ENCODE measurements around the gene SNU13.

The SNU13 gene

DNA sequence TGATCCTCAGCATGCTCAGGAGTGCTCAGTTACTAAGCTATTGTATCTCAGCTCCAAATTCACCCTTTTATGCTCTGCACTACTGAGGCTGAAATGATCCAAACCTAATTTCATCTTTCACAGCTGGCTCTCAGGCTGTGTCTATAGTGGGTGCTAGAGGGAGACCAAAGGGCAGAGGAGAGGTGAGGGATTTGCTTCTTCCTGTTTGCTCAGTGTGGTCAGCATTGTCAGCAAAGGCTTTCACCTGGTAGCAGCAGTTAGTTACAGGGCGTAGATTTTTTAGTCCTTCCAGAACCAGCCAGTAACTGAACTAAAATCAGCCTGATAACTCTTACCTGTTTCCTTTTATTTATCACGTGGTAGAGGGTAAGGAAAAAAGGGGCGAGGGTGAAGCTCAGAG lies 34.3 kb downstream of the SNU13 start:
- TF ChIP-seq, protein P1, sequence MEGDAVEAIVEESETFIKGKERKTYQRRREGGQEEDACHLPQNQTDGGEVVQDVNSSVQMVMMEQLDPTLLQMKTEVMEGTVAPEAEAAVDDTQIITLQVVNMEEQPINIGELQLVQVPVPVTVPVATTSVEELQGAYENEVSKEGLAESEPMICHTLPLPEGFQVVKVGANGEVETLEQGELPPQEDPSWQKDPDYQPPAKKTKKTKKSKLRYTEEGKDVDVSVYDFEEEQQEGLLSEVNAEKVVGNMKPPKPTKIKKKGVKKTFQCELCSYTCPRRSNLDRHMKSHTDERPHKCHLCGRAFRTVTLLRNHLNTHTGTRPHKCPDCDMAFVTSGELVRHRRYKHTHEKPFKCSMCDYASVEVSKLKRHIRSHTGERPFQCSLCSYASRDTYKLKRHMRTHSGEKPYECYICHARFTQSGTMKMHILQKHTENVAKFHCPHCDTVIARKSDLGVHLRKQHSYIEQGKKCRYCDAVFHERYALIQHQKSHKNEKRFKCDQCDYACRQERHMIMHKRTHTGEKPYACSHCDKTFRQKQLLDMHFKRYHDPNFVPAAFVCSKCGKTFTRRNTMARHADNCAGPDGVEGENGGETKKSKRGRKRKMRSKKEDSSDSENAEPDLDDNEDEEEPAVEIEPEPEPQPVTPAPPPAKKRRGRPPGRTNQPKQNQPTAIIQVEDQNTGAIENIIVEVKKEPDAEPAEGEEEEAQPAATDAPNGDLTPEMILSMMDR (IDR thresholded peaks at IDR 0.05; ENCODE audit: extremely low read depth, missing control alignments): no peak
- no peak for DNase-seq (ENCODE audit: low spot score)

DNA sequence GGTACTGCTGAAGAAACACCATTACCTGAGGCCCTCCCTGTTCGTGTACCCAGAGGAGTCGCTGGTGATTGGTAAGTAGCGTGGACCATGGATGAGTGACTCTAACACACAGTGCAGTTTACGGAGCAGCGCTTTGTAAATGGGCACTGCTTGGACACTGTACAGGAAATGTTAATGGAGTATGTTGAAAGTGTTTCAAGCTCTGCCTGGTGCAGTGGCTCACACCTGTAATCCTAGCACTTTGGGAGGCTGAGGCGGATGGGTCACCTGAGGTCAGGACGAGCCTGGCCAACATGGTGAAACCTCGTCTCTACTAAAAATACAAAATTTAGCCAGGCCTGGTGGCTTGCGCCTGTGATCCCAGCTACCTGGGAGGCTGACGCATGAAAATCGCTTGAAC lies 37.8 kb downstream of the SNU13 start:
- DNase-seq (ENCODE audit: low spot score): no peak
- TF ChIP-seq, protein P1 (IDR thresholded peaks at IDR 0.05; ENCODE audit: extremely low read depth, missing control alignments): no peak

DNA sequence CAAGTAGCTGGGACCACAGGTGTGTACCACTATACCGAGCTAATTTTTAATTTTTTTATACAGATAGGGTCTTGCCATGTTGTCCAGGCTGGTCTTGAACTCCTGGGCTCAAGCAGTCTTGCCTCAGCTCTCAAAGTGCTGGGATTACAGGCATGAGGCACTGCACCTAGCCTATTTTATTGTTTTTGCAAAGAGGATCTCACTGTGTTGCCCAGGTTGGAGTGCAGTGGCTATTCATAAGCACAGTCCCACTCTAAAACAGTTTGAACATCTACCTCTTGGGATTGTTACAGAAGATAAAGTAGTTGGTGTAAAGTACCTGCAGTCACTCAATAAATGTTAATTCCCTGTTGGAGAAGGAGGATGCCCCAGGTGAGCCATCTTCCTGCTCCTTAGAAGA lies 38.4 kb downstream of the SNU13 start:
- no peak for DNase-seq (ENCODE audit: low spot score)
- TF ChIP-seq, protein P1 (IDR thresholded peaks at IDR 0.05; ENCODE audit: extremely low read depth, missing control alignments): no peak

DNA sequence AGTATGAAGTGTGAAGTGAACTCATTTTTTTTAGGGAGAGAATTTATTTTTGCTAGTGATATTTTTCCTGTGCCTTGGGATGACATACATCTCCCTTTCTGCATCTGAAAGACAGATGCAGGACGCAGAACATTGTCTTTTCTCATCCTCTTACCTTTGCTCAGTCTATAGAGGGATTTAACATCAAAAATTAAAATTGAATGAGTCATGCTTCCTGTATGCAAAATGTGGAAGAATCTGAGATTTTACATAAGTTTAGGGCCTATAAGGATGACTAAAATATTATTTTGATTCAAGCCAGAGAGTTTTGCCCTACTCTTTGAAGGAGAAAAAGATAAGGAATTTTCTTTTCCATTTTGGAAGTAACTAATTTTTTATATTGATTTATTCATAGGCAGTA lies 40.2 kb downstream of the SNU13 start:
- DNase-seq (ENCODE audit: low spot score): no peak
- TF ChIP-seq, protein P1 (IDR thresholded peaks at IDR 0.05; ENCODE audit: extremely low read depth, missing control alignments): no peak

DNA sequence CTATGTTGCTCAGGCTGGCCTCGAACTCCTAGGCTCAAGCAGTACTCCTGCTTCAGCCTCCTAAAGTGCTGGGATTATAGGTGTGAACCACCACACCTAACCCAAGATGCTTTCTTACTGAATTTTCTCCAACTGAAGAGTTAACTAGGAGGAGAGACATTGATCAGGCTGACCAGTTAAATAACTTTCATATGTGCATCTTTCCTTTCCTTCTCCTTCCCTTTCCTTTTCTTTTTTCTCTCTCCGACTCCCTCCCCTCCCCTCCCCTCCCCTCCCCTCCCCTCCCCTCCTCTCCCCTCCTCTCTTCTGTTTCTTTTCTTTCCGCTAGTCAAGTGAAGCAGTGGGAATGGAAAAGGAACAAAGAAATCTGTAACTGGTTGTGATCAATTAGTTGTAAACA lies 40.9 kb downstream of the SNU13 start:
- no peak for DNase-seq (ENCODE audit: low spot score)
- TF ChIP-seq, protein P1 (IDR thresholded peaks at IDR 0.05; ENCODE audit: extremely low read depth, missing control alignments): no peak

DNA sequence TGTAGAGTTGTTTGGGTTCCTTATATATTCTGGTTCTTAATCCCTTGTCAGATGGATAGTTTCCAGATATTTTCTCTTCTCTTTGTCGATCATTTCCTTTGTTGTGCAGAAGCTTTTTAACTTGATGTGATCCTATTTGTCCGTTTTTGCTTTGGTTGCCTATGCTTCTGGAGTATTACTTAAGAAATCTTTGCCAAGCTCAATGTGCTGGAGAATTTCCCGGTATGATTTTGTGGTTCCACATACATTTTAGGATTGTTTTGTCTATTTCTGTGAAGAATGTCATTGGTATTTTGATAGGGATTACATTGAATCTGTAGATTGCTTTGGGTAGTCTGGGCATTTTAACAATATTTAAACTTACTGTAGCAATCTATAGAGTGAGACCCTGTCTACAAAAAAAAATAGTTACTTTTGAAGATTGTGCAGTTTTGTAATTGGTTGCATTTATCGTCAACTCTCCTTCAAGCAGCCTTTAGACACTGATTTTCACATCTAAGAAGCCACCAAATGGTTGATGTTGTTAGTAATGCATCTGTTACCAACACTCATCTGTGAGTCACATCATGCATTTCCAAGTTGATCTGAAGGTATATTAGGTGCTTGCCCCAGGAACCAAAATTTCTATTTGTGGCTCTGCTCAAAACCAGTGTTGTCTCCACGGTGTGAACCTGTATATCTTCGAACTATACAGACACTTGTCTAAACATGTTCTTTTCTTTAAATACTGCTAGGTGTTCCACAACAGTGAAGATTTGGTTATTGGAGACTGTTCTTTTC lies 46.1 kb downstream of the SNU13 start:
- no peak for DNase-seq (ENCODE audit: low spot score)
- TF ChIP-seq, protein P1 (IDR thresholded peaks at IDR 0.05; ENCODE audit: extremely low read depth, missing control alignments): no peak

DNA sequence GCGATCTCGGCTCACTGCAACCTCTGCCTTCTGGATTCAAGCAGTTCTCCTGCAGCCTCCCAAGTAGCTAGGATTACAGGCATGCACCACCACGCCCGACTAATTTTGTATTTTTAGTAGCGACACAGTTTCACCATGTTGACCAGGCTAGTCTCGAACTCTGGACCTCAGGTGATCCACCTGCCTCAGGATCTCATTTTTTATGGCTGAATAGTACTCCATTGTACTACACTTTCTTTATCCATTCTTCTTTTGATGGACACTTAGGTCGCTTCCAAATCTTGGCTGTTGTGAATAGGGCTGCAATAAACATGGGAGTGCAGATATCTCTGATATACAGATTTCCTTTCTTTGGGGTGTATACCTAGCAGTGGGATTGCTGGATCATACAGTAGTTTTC lies 46.8 kb downstream of the SNU13 start:
- DNase-seq (ENCODE audit: low spot score): no peak
- TF ChIP-seq, protein P1 (IDR thresholded peaks at IDR 0.05; ENCODE audit: extremely low read depth, missing control alignments): no peak

Data from GM20000 (cell line).